ENCODE data around the gene DAGLA.

- TF ChIP-seq, protein P1, sequence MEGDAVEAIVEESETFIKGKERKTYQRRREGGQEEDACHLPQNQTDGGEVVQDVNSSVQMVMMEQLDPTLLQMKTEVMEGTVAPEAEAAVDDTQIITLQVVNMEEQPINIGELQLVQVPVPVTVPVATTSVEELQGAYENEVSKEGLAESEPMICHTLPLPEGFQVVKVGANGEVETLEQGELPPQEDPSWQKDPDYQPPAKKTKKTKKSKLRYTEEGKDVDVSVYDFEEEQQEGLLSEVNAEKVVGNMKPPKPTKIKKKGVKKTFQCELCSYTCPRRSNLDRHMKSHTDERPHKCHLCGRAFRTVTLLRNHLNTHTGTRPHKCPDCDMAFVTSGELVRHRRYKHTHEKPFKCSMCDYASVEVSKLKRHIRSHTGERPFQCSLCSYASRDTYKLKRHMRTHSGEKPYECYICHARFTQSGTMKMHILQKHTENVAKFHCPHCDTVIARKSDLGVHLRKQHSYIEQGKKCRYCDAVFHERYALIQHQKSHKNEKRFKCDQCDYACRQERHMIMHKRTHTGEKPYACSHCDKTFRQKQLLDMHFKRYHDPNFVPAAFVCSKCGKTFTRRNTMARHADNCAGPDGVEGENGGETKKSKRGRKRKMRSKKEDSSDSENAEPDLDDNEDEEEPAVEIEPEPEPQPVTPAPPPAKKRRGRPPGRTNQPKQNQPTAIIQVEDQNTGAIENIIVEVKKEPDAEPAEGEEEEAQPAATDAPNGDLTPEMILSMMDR (IDR thresholded peaks at IDR 0.05): no peak
- TF ChIP-seq POLR2A (IDR thresholded peaks at IDR 0.05): no peak
Observed at GRCh38 chr11:61739413-61739812, 59.2 kb downstream of the DAGLA start.
